Kasumi-1 (cell line): ENCODE measurements around the gene MBOAT2.

Experiments used
- DNase-seq, 2 experiments: peaks; one replicate each; lab custom pipeline; 2025; lab: John Stamatoyannopoulos, UW

Gene MBOAT2

GRCh38 chr2:8858910-8859309, 144.6 kb downstream of the MBOAT2 start:
- DNase-seq, result no peak

DNA sequence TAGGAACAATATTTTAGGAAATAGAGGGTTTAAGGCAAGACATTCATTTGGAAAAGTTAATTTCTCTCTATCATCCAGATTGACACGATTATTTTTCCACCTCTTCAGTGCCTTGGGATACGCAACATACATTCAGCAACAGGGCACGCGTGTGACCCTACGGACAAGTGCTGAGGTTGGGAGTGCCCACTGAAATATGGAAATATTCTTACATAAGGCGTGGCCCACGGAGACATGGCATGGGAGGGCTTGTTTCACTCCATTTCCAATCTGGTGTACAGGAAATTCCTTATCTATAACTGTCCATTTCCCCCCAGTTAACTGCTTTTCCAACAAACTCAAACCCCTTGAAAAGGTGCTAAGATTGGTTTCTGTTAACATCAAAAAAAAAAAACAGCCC, 145.2 kb downstream of the MBOAT2 start:
- no peak for DNase-seq

DNA sequence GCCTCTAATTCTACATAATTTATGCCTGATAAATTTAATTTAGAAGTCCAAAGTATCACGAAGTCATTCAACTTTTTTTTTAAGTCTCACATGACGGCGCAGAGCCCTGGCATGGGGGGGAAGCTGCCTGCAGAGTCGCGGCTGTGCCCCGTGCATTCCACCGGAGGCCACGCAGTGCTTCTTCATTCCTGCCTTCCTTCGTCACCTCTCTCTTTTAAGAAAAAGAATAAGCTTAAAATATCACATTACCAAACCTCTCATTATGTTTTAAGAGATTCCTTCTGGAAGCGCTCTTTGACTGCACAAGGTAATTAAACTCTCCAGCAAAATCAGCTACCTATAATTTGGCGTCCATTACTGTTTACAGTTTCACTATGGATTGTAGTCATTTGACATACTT, 145.8 kb downstream of the MBOAT2 start:
- DNase-seq, result no peak

- DNase-seq, result no peak
Measured at GRCh38 chr2:8856176-8856575, 147.3 kb downstream of the MBOAT2 start.

DNA sequence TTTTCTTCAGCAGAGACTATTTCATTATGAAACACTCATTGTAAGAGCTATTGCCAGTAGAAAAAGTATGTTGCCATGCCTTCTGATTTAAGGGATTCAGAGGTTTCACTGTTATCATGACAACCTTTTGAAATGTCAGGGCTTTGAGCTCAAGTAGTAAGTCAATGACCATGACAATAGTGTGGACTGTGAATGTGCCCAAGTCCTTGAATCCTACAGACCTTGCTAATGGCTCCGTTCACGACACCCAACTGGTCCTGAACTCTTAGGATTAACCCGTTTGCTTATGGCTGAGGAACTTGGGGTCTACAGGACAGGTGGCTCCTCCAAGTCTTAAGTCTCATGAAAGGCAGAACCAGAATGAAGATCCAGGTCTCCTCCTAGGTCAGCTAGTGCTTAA, 148.5 kb downstream of the MBOAT2 start:
- DNase-seq, result no peak

DNA sequence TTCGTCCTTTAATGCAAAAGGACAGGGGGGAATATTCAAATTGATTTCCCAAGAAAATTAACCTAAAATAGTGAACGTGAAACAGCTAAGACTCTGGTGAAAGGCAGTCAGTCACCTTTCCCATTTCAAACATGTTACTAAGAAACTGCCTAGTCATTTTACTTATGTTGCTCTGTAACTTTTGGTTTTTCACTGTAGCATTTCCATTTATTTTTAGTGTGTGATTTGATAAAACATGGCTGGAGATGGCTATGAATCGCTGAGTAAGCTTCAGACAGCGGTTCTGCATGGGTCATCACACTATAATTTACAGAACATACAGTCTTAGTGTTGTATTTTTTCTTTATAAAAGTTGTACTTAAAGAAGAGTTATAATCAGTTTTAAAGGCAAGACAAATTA, 150.1 kb downstream of the MBOAT2 start:
- no peak for DNase-seq

DNA sequence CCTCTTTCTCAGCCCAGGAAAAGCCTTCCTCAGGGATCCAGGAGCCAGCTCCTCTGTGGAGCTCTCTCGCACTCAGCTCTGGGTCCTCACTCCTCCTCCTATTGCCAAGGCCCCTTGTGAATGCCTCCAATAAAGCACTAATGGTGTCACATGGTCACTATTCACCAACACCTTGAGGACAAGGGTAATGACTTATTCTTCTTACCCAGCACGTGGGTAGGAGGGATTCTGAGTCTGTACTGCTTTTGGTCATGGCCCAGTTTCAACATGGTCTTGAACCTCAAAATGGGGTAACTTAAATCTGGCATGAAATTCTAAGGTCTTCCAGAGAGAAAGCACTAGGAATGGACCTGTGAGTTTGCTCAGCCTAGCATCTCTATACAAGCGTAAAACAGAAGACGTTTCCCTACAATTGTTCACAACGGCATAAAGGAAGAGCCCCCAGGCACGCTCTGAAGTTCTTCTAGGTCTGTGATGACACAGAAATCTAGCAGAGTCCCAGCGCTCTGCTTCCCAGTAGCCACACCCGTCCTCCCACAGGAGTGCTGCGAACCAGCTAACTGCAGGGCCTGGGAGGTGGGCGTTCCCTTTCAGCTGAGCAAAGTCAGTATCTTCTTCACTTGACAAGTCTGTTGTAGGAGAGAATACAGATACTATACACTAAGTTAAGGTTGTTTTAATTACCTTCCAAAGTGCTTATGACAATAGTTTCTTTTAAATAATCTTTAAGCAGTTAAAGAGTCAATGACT, 151.5 kb downstream of the MBOAT2 start:
- no peak for DNase-seq

DNA sequence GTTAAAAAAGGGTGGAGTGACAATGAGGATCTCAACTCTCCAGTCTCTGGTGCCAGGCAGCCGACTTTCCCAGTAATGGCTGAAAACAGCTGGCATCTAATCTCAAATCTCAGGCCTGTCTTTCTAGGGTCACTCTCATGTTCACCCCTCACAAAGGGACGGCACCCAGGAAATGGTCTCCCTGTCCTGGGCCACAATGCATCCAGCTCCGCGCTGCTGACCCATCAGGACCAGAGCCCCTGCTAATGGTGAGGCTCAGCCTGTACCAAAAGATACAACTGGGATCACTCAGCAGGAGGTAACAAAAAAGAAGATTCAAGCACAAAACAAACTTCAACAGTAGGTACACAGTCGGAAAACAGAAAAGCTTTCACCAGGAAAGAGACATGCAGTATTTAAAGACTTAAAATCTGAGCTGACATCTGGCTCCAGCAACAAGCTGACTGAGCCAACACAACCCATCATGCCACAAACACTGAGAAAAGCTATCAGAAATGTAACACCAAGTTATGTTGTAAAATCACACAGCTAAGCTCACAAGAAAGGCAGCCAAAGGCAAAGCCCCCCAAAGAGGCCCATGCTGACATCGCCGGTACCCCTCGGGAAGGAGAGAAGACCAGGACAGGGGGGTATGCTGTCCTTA, 152.5 kb downstream of the MBOAT2 start:
- DNase-seq, result no peak

DNA sequence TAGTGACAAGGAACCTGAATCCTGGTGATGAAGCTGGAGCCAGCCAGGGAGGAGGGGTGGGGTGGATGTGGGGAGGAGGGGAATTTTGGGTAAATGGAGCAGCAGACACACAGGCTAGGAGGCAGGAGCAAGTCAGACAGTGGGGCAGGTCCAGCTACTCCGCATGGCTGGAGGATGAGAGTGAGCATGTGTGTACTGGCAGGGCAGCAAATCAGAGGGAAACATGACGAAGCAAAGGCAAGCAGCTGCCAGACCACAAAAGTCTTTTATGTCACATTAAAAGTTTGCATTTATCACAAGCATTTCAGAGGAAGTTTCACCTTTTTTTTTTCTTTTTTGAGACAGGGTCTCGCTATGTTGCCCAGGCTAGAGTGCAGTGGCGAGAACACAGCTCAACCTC, 154.2 kb downstream of the MBOAT2 start:
- no peak for DNase-seq

GRCh38 chr2:8848328-8849100, 155.0 kb downstream of the MBOAT2 start:
- DNase-seq, result no peak

GRCh38 chr2:8847400-8847799, 156.1 kb downstream of the MBOAT2 start:
- no peak for DNase-seq

DNA sequence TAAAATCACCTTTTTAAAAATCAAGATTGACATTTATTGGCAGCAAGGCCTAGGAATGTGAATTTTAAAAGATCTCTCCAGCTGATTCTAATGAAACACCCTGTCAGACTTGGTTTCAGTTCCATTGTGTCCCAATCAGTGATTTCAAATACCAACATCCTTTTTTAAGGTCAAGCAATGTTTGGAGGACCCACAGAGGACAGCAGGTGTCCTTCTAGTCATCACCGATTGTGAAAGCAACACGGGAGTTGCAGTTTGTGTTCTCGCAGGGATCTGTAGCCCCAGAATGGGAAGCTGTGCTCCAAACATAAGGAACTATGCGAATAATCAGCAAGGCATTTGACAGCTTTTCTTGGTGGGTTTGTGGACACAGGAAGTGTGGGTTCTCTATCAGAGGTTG, 161.6 kb downstream of the MBOAT2 start:
- no peak for DNase-seq

GRCh38 chr2:8840475-8841091, 162.9 kb downstream of the MBOAT2 start:
- no peak for DNase-seq

DNA sequence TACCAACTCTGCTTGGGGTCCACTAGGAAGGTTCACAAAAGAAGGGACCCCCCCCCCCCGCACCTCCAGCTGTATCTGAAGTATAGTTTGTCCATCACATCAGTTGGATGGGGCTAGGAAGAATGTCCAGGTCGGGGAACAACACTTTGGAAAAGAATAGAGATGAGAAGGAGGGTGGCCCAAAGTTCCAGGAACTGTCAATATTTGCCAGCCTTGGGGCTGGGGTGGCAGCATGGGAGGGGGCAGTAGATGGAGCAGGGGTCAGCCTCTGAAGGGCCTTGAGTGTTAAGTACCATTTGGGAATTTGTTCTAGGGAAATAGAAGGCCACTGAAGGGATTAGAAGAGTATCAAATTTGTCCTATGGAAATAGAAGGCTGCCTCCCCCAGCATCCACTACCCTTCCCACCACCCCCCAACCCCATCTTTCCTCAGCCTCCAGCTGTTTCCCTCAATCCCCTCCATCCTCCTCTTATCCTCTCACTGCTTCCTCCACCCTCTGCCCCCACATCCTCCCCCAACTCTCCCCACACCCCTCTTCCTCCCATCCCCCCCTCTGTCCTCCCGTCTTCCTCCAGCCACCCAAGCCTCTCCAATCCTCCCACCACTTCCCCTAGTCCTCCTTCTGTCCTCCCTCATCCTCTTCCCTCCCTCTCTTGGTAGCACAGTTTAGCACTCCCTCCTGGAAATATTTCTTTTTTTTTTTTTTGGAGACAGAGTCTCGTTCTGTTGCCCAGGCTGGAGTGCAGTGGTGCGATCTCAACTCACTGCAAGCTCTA, 164.1 kb downstream of the MBOAT2 start:
- no peak for DNase-seq

GRCh38 chr2:8837795-8838140, 165.7 kb downstream of the MBOAT2 start:
- no peak for DNase-seq

- peak; percentile 67 to 71 for DNase-seq
Measured at GRCh38 chr2:8836971-8837794, 166.3 kb downstream of the MBOAT2 start, which contains the start of gene KIDINS220. KIDINS220 (minus strand) TSS chr2:8837613; CDS start chr2:8827093, 10,520 bp downstream.

- no peak for DNase-seq
Measured at GRCh38 chr2:8835279-8835678, 168.2 kb downstream of the MBOAT2 start.

DNA sequence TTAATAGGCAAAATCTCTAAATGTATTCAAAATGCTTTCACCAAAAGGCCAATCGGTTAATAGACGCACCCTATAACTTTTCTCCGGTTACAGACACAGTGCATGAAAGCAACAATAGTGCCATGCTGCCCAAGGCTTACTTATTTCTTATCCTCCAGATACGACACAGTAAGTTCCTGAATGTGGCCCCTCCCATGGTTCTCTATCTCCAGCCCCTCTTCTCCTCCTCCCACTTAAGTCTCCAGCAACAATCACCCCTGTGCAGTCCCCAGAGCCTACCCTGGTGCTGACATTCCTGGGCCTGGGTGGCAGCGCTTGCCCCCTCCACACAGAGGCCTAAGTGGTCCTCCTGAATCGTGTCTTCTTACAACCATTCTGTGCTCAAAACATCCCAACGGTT, 169.6 kb downstream of the MBOAT2 start:
- no peak for DNase-seq

GRCh38 chr2:8831516-8831915, 172.0 kb downstream of the MBOAT2 start:
- DNase-seq, result no peak

DNA sequence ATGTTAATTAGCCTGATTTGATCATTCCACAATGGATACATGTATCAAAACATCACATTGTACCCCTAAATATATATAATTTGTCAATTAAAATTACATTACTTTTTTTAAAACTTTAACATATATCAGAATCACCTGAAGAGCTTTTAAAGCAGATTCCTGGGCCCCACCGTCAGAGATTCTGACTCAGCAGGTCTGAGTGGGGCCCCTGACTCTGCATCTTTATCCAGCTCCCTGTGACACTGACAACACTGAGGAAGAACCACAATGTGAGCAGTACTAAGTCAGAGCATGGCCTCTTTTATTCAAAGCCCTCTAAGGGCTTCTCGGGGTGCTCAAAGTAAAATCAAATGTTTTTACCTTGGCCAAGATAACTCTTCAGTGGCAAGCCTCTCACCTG, 175.8 kb downstream of the MBOAT2 start:
- DNase-seq, result no peak

- DNase-seq, result peak; percentile 43 to 54
Measured at GRCh38 chr2:8822218-8822617, 181.3 kb downstream of the MBOAT2 start.
